Trophoblast cell (in vitro differentiated cells and primary cell): ENCODE measurements around the gene ENPP1.
"Not testable (repeated sequence)": the region's sequence is repeated elsewhere in the genome, so short reads cannot be mapped to it uniquely, and the experiment has no call there.

Experiments used
- DNase-seq, 2 donors: peaks; one replicate each; pipeline ENCODE4 v3.0.0-alpha.2; 2016
- H2AFZ ChIP-seq: 2 replicates; pipeline ENCODE4 v1.6.1; 2013; ENCODE audit warnings: low read length, moderate library complexity, mild to moderate bottlenecking; ENCODE audit not compliant: insufficient read depth, poor library complexity
- H2AK5ac ChIP-seq: 2 replicates; pipeline ENCODE4 v1.6.1; 2013; ENCODE audit warnings: mild to moderate bottlenecking, low read length
- H2BK120ac ChIP-seq: 2 replicates; pipeline ENCODE4 v1.6.1; 2013; ENCODE audit warnings: low read length, mild to moderate bottlenecking, moderate library complexity; ENCODE audit not compliant: insufficient read depth, poor library complexity
- H2BK12ac ChIP-seq: 2 replicates; pipeline ENCODE4 v1.6.1; 2013; ENCODE audit warnings: mild to moderate bottlenecking, low read length, moderate library complexity
- H2BK5ac ChIP-seq: 2 replicates; pipeline ENCODE4 v1.6.1; 2013; ENCODE audit warnings: low read length, low read depth, moderate library complexity, mild to moderate bottlenecking; ENCODE audit not compliant: poor library complexity
- H3K14ac ChIP-seq: 2 replicates; pipeline ENCODE4 v1.6.1; 2013; ENCODE audit warnings: mild to moderate bottlenecking, low read length
- H3K18ac ChIP-seq: 2 replicates; pipeline ENCODE4 v1.6.1; 2013; ENCODE audit warnings: mild to moderate bottlenecking, low read length
- H3K23ac ChIP-seq: 2 replicates; pipeline ENCODE4 v1.6.1; 2013; ENCODE audit warnings: low read length
- H3K27ac ChIP-seq: 2 replicates; pipeline ENCODE4 v1.5.1; 2013; ENCODE audit warnings: low read depth, mild to moderate bottlenecking, inconsistent platforms, low read length, moderate library complexity
- H3K27me3 ChIP-seq: 2 replicates; pipeline ENCODE4 v1.6.1; 2013; ENCODE audit warnings: inconsistent platforms, mild to moderate bottlenecking, low read length, moderate library complexity; ENCODE audit not compliant: insufficient read depth
- H3K36me3 ChIP-seq, 2 experiments: 1 replicate in 1 of 2; 2 replicates in 1 of 2; pipeline ENCODE4 v1.6.1; 2013; ENCODE audit warnings: low read length in 2 of 2, mild to moderate bottlenecking in 2 of 2, moderate library complexity in 1 of 2; ENCODE audit not compliant: insufficient read depth in 2 of 2, control insufficient read depth in 1 of 2
- H3K4ac ChIP-seq: 2 replicates; pipeline ENCODE4 v1.6.1; 2013; ENCODE audit warnings: low read depth, mild to moderate bottlenecking, low read length, moderate library complexity
- H3K4me1 ChIP-seq, 2 experiments: 1 replicate in 1 of 2; 2 replicates in 1 of 2; pipeline ENCODE4 v1.6.1; 2013; ENCODE audit warnings: low read length in 2 of 2, mild to moderate bottlenecking in 2 of 2, moderate library complexity in 1 of 2; ENCODE audit not compliant: insufficient read depth in 2 of 2, control insufficient read depth in 1 of 2
- H3K4me2 ChIP-seq: 2 replicates; pipeline ENCODE4 v1.6.1; 2013; ENCODE audit warnings: inconsistent platforms, mild to moderate bottlenecking, low read length, moderate library complexity
- H3K4me3 ChIP-seq: 2 replicates; pipeline ENCODE4 v1.5.1; 2013; ENCODE audit warnings: mild to moderate bottlenecking, low read depth, low read length, inconsistent platforms
- H3K79me1 ChIP-seq: one replicate; pipeline ENCODE4 v1.6.1; 2013; ENCODE audit warnings: low read length
- H3K79me2 ChIP-seq: 2 replicates; pipeline ENCODE4 v1.6.1; 2013; ENCODE audit warnings: low read length, mild to moderate bottlenecking; ENCODE audit not compliant: control insufficient read depth, insufficient read depth, poor library complexity
- H3K9ac ChIP-seq: 2 replicates; pipeline ENCODE4 v1.6.1; 2013; ENCODE audit warnings: mild to moderate bottlenecking, low read length
- H3K9me3 ChIP-seq: 2 replicates; pipeline ENCODE4 v1.6.1; 2013; ENCODE audit warnings: low read depth, mild to moderate bottlenecking, control low read depth, inconsistent platforms, low read length; ENCODE audit not compliant: insufficient read depth
- H4K12ac ChIP-seq: 2 replicates; pipeline ENCODE4 v1.6.1; 2013; ENCODE audit warnings: low read depth, mild to moderate bottlenecking, low read length, moderate library complexity
- H4K8ac ChIP-seq: 2 replicates; pipeline ENCODE4 v1.6.1; 2013; ENCODE audit warnings: low read depth, mild to moderate bottlenecking, low read length, moderate library complexity
- H4K91ac ChIP-seq: one replicate; pipeline ENCODE4 v1.6.1; 2013; ENCODE audit warnings: low read depth, mild to moderate bottlenecking, low read length, moderate library complexity
- WGBS: extraction: QIAGEN DNeasy Blood & Tissue Kit; methylation state at CpG from one replicate; pipeline ENCODE4 v1.1.7; 2013; ENCODE audit warnings: missing lambda C conversion rate; ENCODE audit not compliant: insufficient read length, insufficient coverage; ENCODE audit errors: extremely low coverage; 5-methylcytosine and 5-hydroxymethylcytosine counted together

The ENPP1 gene

GRCh38 chr6:131900231-131900630 is 92.4 kb downstream of the ENPP1 start:
- Histone ChIP-seq H2BK12ac (no peak overlapping the region), H3K14ac (no peak overlapping the region), H3K36me3 (no peaks in the 10 kb centered on the region), H2AFZ (no peak overlapping the region), H2AK5ac (no peak overlapping the region), H3K79me2 (no peaks in the 10 kb centered on the region), H3K27ac (no peak overlapping the region), H3K9me3 (peaks cover 1% of the 10 kb centered on the region), H2BK5ac (no peak overlapping the region), H4K91ac (no peak overlapping the region), H3K4me1 (no peaks in the 10 kb centered on the region), H3K79me1 (no peaks in the 10 kb centered on the region), H4K8ac (no peak overlapping the region), H3K27me3 (no peaks in the 10 kb centered on the region), H3K18ac (no peak overlapping the region), H3K9ac (no peak overlapping the region), H3K4me2 (no peak overlapping the region), H2BK120ac (no peak overlapping the region), H4K12ac (no peak overlapping the region), H3K23ac (no peak overlapping the region), H3K4ac (no peak overlapping the region), H3K4me3 (no peak overlapping the region)
- DNase-seq, result no peak

DNA sequence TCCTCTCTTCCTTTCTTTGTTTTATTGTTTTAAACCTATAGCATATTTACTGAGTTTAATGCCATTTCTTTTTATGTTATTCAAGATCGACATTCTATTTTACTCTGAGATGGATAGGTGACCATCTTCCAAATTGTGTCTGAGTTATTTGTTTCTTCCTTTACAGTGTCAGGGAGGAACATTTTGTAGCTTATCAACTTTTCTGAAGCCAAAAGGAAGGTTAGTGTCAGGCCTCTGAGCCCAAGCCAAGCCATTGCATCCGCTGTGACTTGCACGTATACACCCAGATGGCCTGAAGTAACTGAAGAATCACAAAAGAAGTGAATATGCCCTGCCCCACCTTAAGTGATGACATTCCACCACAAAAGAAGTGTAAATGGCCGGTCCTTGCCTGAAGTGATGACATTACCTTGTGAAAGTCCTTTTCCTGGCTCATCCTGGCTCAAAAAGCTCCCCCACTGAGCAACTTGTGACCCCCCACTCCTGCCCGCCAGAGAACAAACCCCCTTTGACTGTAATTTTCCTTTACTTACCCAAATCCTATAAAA is 93.6 kb downstream of the ENPP1 start:
- H3K79me2 ChIP-seq, H3K4me2 ChIP-seq, H3K23ac ChIP-seq, H3K79me1 ChIP-seq, H2BK12ac ChIP-seq, H3K4ac ChIP-seq, H3K9me3 ChIP-seq, H2AFZ ChIP-seq, H2AK5ac ChIP-seq, H4K91ac ChIP-seq, H3K4me1 ChIP-seq, H2BK120ac ChIP-seq, H3K9ac ChIP-seq, H3K4me3 ChIP-seq, H2BK5ac ChIP-seq, DNase-seq, H4K8ac ChIP-seq, H3K36me3 ChIP-seq, H4K12ac ChIP-seq, H3K18ac ChIP-seq, H3K27me3 ChIP-seq, H3K27ac ChIP-seq, H3K14ac ChIP-seq: not testable (repeated sequence)
- no CpG with 5 or more reads among the region's 5 CpGs for WGBS

GRCh38 chr6:131903734-131904133 is 95.9 kb downstream of the ENPP1 start:
- H3K27me3 ChIP-seq, H3K18ac ChIP-seq, H2BK5ac ChIP-seq, H4K12ac ChIP-seq, H3K27ac ChIP-seq, H3K79me1 ChIP-seq, H3K4me3 ChIP-seq, H3K4me1 ChIP-seq, H4K91ac ChIP-seq, H3K4ac ChIP-seq, H3K79me2 ChIP-seq, H3K4me2 ChIP-seq, H3K14ac ChIP-seq, H4K8ac ChIP-seq, H3K9ac ChIP-seq, H2BK12ac ChIP-seq, H2AFZ ChIP-seq, H3K9me3 ChIP-seq, H2BK120ac ChIP-seq, H3K23ac ChIP-seq, H2AK5ac ChIP-seq, H3K36me3 ChIP-seq, DNase-seq: not testable (repeated sequence)
- WGBS, result 100% methylated on average over 1 of the region's 12 CpGs

GRCh38 chr6:131908787-131909186 is 101.0 kb downstream of the ENPP1 start:
- H3K4me3 ChIP-seq, H3K9me3 ChIP-seq, H4K91ac ChIP-seq, H3K9ac ChIP-seq, H3K4me2 ChIP-seq, DNase-seq, H3K4me1 ChIP-seq, H2BK5ac ChIP-seq, H3K4ac ChIP-seq, H4K8ac ChIP-seq, H3K23ac ChIP-seq, H3K79me1 ChIP-seq, H2BK12ac ChIP-seq, H2AFZ ChIP-seq, H2AK5ac ChIP-seq, H3K36me3 ChIP-seq, H3K79me2 ChIP-seq, H4K12ac ChIP-seq, H2BK120ac ChIP-seq, H3K27me3 ChIP-seq, H3K14ac ChIP-seq, H3K27ac ChIP-seq, H3K18ac ChIP-seq: not testable (repeated sequence)
- WGBS, result no CpG with 5 or more reads among the region's 3 CpGs
